NCI-H2196 treated with DMSO at 0.1 percent for 48 hours (cell line): ENCODE data around the gene MEAF6.
A peak's percentile ranks its signal among the peaks of the same experiment; 100 is the strongest.

Experiments
- DNase-seq: peaks from one replicate; lab custom pipeline; 2025; ENCODE audit not compliant: unreplicated experiment; lab: John Stamatoyannopoulos, UW

MEAF6 gene

GRCh38 chr1:37474697-37475379, 39.7 kb downstream of the MEAF6 start:
- no peak for DNase-seq

- DNase-seq: peak; percentile 75
These were observed 40.4 kb downstream of the MEAF6 start, which contains the start of gene ZC3H12A for GRCh38 chr1:37474046-37474696. Gene ZC3H12A (plus strand): TSS chr1:37474580. CDS start chr1:37475497, 917 bp downstream.

DNA sequence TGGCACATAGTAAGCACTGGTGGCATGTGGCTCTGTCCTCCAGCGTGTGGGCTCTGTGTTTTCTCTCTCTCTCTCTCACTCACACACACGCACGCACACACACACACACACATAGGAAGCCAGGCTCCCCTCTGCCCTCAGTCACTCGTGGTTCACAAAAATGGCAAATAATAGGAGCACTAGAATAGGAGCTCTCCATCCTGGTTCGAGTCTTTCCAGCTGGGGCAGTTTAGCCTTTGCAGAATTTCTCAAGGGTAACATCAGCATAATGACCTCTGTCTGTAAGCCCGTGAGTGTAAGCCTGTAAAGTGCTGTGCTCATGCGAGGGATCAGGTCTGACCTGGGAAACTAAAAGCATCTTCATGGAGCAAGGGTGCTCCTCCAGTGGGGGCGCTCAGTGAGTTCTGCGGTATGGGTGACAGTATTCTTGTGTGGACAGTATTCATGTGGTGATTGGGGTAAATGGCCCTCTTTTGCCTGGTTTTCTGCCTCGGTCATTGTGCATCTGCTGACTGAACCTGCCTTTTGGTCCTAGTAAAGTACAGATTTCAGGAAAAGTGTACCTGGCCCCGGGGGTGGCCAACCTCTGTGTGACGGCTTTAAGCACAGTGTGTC, 41.0 kb downstream of the MEAF6 start:
- DNase-seq: no peak

- no peak for DNase-seq
These were observed 41.6 kb downstream of the MEAF6 start for GRCh38 chr1:37472994-37473393.

DNA sequence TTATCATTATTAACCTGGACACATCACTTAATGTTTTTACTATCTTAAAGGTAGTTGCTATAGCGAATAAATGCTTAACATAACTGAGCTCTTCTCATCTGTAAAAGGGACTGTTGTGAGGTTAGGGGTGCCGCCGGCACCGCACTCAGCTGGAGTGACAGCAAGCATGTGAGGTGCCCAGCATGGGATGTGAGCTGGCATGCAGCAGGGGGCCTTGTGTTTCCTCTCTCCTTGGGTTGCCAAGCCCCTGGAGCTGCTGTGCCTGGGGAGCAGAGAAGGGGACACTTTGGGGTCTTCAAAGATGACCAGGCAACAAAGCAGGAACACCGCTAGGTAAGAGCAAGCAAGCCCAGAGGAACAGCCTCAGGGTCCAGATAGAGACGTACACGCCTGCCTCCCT, 42.3 kb downstream of the MEAF6 start:
- DNase-seq: no peak

DNA sequence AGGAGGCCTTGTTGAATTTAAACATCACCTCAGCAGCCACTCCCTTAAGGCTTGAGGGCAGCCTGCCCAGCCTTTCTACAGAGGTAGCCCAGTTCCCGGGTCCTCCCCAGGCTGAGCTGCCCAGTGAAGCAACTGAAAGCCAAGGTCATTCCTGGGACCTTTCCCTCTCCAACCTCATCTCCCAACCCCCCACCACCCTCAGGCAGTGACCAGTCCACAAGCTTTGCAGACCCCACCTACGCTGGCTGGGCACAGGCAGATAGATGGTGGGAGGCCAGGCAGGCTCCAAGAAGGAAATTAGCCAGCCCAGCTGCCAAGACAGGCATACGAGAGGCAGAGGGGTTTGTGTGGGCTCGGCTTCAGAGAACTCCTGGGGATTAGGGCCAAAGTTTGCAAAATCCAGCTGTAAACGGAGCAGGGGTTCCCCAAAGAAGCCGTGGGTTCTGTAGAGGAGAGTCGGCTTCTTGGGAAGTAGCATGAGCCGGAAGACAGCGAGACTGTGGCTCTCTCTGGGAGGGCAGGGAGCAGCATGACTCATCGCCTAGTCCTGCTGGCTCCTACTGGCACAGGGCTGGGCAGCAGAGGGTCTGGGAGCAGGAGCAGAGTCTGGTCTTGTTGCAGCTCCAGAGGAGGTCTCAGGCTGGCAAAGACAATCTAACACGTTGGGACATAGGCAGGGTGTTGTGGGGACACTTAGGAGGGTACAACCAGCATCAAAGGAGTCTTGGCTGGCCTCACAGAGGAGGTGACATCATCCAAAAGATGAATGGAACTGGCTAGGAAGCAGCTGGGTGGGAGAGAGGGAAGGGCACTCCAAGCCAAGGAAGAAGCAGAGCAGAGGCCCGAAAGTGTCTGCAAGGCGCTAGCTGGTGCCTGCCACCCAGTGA, 43.0 kb downstream of the MEAF6 start:
- DNase-seq: peak; percentile 26

- no peak for DNase-seq
These were observed 45.2 kb downstream of the MEAF6 start for GRCh38 chr1:37469386-37469785.

GRCh38 chr1:37468037-37468436, 46.5 kb downstream of the MEAF6 start:
- no peak for DNase-seq

DNA sequence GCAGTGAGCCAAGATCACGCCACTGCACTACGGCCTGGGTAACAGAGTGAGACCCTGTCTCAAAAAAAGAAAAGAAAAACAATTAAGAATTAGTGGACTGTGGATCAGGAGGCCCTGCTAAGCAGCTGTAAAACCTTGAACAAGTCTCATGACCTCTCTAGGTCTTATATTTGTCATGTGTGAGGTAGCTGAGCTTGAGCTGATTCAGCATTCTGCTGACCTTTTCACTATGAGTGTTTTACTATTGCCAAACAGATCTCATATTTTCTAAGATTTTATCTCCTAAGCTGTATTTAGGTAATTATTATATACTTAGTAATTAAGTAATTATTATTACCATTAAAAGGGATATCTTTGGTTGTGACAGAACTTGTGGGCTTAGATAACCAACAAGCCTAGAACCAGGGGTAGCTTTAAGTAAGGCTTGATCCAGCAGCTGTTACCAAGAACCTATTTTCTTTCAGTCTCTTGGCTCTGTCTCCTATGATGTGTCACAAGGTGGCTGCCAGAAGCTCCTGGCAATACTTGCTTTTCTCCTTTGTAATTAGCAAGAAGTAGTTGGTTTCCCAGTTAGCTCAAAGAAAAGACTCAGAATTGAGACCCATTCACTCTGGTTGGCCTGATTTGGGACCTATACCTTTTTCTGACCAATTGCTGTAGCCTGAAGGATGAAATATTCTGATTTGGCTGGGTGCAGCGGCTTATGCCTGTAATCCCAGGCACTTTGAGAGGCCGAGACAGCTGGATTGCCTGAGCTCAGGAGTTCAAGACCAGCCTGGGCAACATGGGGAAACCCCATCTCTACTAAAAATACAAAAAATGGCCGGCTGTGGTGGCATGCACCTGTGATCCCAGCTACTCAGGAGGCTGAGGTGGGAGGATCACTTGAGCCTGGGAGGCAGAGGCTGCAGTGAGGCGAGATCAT, 48.7 kb downstream of the MEAF6 start:
- no peak for DNase-seq

DNA sequence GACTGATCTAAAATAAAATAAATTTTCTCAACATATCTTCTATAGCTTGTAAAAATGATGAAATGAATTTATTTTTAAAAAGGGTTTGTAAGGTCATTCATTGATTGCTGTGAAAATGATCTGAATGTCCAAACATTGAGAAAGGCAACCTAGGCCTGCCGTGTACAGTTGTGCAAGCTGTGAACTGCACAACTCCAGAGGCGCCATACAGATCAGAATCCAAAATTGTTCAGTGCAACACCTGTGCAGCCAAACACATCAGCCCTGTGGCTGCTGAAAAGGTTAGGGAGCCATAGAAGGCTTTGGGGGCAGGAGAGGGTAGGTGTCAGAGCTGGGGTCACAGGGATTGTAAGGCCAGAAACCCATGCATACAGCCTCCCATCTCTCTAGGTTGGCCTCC, 50.1 kb downstream of the MEAF6 start:
- DNase-seq: no peak

DNA sequence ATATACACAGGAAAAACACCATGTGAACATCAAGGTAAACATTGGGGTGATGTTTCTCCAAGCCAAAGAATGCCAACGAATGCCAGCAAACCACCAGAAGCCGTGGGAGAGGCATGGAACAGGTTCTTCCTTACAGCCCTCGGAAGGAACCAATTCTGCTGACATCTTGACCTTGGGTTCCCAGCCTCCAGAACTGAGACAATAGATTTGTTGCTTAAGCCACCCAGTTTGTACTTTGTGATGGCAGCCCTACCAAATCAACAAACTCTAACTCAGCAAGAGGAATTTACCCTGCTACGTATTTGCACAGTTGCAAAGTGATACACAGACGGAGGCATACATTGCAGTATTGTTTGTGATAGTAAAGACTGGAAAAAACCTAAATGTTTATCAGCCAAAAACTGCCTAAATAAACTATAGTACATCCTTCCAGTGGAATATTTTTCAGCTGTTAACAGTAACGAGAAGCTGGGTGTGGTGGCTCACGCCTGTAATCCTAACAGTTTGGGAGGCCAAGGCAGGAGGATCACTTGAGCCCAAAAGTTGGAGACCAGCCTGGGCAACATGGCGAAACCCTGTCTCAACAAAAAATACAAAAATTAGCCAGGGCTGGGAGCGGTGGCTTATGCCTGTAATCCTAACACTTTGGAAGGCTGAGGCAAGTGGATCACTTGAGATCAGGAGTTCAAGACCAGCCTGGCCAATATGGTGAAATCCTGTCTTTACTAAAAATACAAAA, 52.7 kb downstream of the MEAF6 start:
- DNase-seq: no peak

DNA sequence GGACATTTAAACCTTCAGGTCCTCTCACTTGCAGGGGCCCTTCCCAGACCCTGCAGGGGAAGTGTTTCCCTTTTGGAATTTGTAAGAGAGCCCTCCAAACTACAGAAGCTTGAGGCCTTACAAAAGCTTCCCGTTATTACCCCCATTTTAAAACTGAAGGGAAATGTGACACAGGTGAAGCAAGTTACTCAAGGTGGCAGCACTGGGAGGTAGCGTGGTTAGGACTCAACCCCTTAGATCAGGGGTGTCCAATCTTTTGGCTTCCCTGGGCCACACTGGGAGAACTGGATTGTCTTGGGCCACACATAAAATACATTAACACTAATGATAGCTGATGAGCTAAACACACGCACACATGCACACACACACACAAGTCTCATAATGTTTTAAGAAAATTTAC, 56.0 kb downstream of the MEAF6 start:
- no peak for DNase-seq

GRCh38 chr1:37456614-37457013, 58.0 kb downstream of the MEAF6 start:
- no peak for DNase-seq

- DNase-seq: no peak
These were observed 59.0 kb downstream of the MEAF6 start for GRCh38 chr1:37455516-37455915.

- no peak for DNase-seq
These were observed 60.9 kb downstream of the MEAF6 start for GRCh38 chr1:37453647-37454046.

DNA sequence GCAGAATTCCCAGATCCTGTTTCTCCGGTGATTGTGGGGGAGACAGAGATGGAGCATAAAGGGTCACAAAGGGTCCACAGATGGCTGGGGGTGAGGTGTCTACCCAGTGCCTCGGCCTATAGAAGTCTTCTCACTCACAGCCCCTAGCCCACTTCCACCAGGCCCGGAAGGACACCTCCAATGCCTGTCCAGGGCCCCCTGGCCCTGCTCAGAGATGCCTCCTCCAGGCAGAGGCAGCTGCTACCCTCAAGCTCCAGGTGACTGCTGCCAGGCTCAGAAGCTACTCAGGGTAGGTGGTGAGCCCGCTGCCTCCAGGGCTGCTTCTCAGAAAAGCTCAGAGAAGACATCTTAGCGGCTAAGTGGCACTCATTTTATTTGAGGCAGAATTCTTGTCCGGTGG, 62.1 kb downstream of the MEAF6 start:
- no peak for DNase-seq

- no peak for DNase-seq
These were observed 64.6 kb downstream of the MEAF6 start for GRCh38 chr1:37449936-37450335.

GRCh38 chr1:37448691-37449417, 65.7 kb downstream of the MEAF6 start:
- no peak for DNase-seq

GRCh38 chr1:37448185-37448584, 66.4 kb downstream of the MEAF6 start:
- DNase-seq: no peak
